OCI-LY1 (cell line): ENCODE data around the gene BMF.
A peak's percentile ranks its signal among the peaks of the same experiment; 100 is the strongest.

Experiments used
- H2AFZ ChIP-seq: fragments of 200-600 bp; sonication (generic), shearing (Covaris generic); 2 replicates; pipeline ENCODE4 v1.6.0; 2014; ENCODE audit warnings: antibody characterized with exemption, mild to moderate bottlenecking, low read length
- H3F3A ChIP-seq: fragments of 200-600 bp; sonication (generic), shearing (Covaris generic); 2 replicates; pipeline ENCODE4 v1.6.0; 2014; ENCODE audit warnings: mild to moderate bottlenecking, antibody characterized with exemption, low read length, moderate library complexity; ENCODE audit not compliant: insufficient read depth
- H3K27ac ChIP-seq: fragments of 200-600 bp; sonication (generic); 2 replicates; pipeline ENCODE4 v1.5.1; 2014; ENCODE audit warnings: low read length, mixed run types, mild to moderate bottlenecking, low read depth; ENCODE audit not compliant: poor library complexity, severe bottlenecking
- H3K27me3 ChIP-seq: fragments of 200-600 bp; sonication (generic); 2 replicates; pipeline ENCODE4 v1.6.0; 2014; ENCODE audit warnings: antibody characterized with exemption, mild to moderate bottlenecking, low read length, moderate library complexity; ENCODE audit not compliant: insufficient read depth
- H3K36me3 ChIP-seq: fragments of 200-600 bp; sonication (generic); 2 replicates; pipeline ENCODE4 v1.6.1; 2014; ENCODE audit warnings: mild to moderate bottlenecking, antibody characterized with exemption, low read length, moderate library complexity, mixed read lengths; ENCODE audit not compliant: insufficient read depth
- H3K4me1 ChIP-seq: fragments of 200-600 bp; sonication (generic); 2 replicates; pipeline ENCODE4 v1.5.1; 2014; ENCODE audit warnings: mild to moderate bottlenecking, low read length, moderate library complexity; ENCODE audit not compliant: insufficient read depth, severe bottlenecking
- H3K4me2 ChIP-seq: fragments of 200-600 bp; sonication (generic), shearing (Covaris generic); 2 replicates; pipeline ENCODE4 v1.6.1; 2014; ENCODE audit warnings: low read length
- H3K4me3 ChIP-seq: fragments of 200-600 bp; sonication (generic); 2 replicates; pipeline ENCODE4 v1.5.1; 2014; ENCODE audit warnings: low read length, low read depth, mild to moderate bottlenecking, mixed read lengths; ENCODE audit not compliant: poor library complexity, severe bottlenecking
- H3K79me2 ChIP-seq: fragments of 200-600 bp; shearing (Covaris generic); 2 replicates; pipeline ENCODE4 v1.6.1; 2016; ENCODE audit warnings: mixed run types, low read length, mixed read lengths; ENCODE audit not compliant: insufficient read depth
- H3K9ac ChIP-seq: fragments of 200-600 bp; sonication (generic), shearing (Covaris generic); 2 replicates; pipeline ENCODE4 v1.6.1; 2014; ENCODE audit warnings: mild to moderate bottlenecking, low read length, mixed read lengths
- H3K9me2 ChIP-seq: fragments of 200-600 bp; sonication (generic), shearing (Covaris generic); 2 replicates; pipeline ENCODE4 v1.6.1; 2014; ENCODE audit warnings: low read depth, mild to moderate bottlenecking, low read length, mixed read lengths
- H3K9me3 ChIP-seq: fragments of 200-600 bp; shearing (Covaris generic); 2 replicates; pipeline ENCODE4 v1.6.1; 2014; ENCODE audit warnings: low read length, mixed read lengths
- H4K20me1 ChIP-seq: fragments of 200-600 bp; sonication (generic), shearing (Covaris generic); 2 replicates; pipeline ENCODE4 v1.6.0; 2016; ENCODE audit warnings: mild to moderate bottlenecking, low read length; ENCODE audit not compliant: insufficient read depth
- EZH2 ChIP-seq: fragments of 200-600 bp; sonication (generic), shearing (Covaris generic); IDR thresholded peaks from 2 replicates; pipeline ENCODE4 v1.8.0; 2017; ENCODE audit warnings: borderline replicate concordance, mixed run types, mild to moderate bottlenecking, antibody characterized with exemption, low read length, moderate library complexity, mixed read lengths
- TF ChIP-seq, protein P1 (sequence below): fragments of 200-600 bp; sonication (generic), shearing (Covaris generic); IDR thresholded peaks from 2 replicates; pipeline ENCODE4 v1.5.1; 2017; ENCODE audit warnings: mild to moderate bottlenecking, antibody characterized with exemption, low read length, moderate library complexity, mixed read lengths

The BMF gene

GRCh38 chr15:40081691-40082194 is 26.9 kb downstream of the BMF start:
- no peaks in the 10 kb centered on the region for H3K36me3 ChIP-seq
- H2AFZ ChIP-seq: peak overlapping the region; percentile 93
- H3K79me2 ChIP-seq: no peaks in the 10 kb centered on the region
- H4K20me1 ChIP-seq: no peaks in the 10 kb centered on the region
- H3F3A ChIP-seq: 0 out of 2 replicates have a peak, but pooled peaks cover 13% of the 10 kb centered on the region
- no peaks in the 10 kb centered on the region for H3K9me2 ChIP-seq
- H3K4me2 ChIP-seq: peak overlapping the region; percentile 66
- peak overlapping the region; percentile 65 for H3K9ac ChIP-seq
- H3K27me3 ChIP-seq: no peaks in the 10 kb centered on the region
- H3K4me1 ChIP-seq: peaks cover 79% of the 10 kb centered on the region
- H3K9me3 ChIP-seq: no peaks in the 10 kb centered on the region
- TF ChIP-seq, protein P1, sequence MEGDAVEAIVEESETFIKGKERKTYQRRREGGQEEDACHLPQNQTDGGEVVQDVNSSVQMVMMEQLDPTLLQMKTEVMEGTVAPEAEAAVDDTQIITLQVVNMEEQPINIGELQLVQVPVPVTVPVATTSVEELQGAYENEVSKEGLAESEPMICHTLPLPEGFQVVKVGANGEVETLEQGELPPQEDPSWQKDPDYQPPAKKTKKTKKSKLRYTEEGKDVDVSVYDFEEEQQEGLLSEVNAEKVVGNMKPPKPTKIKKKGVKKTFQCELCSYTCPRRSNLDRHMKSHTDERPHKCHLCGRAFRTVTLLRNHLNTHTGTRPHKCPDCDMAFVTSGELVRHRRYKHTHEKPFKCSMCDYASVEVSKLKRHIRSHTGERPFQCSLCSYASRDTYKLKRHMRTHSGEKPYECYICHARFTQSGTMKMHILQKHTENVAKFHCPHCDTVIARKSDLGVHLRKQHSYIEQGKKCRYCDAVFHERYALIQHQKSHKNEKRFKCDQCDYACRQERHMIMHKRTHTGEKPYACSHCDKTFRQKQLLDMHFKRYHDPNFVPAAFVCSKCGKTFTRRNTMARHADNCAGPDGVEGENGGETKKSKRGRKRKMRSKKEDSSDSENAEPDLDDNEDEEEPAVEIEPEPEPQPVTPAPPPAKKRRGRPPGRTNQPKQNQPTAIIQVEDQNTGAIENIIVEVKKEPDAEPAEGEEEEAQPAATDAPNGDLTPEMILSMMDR: no peak
- TF ChIP-seq EZH2: no peak
- peak overlapping the region; percentile 92 for H3K27ac ChIP-seq
- H3K4me3 ChIP-seq: peak overlapping the region; percentile 25

- Histone ChIP-seq H3K36me3 (no peaks in the 10 kb centered on the region), H3K4me3 (no peak overlapping the region), H2AFZ (no peak overlapping the region), H3K27ac (peak overlapping the region; percentile 92), H3K79me2 (no peaks in the 10 kb centered on the region), H3K9me2 (no peaks in the 10 kb centered on the region), H3K9me3 (no peaks in the 10 kb centered on the region), H3K4me1 (peaks cover 83% of the 10 kb centered on the region), H4K20me1 (no peaks in the 10 kb centered on the region), H3K27me3 (no peaks in the 10 kb centered on the region), H3K9ac (no peak overlapping the region), H3F3A (0 out of 2 replicates have a peak, but pooled peaks cover 13% of the 10 kb centered on the region), H3K4me2 (no peak overlapping the region; the same call in 1 of the 2 replicates)
- TF ChIP-seq, protein P1: no peak
- TF ChIP-seq EZH2: no peak
Observed at GRCh38 chr15:40080847-40081246, 27.8 kb downstream of the BMF start.

DNA sequence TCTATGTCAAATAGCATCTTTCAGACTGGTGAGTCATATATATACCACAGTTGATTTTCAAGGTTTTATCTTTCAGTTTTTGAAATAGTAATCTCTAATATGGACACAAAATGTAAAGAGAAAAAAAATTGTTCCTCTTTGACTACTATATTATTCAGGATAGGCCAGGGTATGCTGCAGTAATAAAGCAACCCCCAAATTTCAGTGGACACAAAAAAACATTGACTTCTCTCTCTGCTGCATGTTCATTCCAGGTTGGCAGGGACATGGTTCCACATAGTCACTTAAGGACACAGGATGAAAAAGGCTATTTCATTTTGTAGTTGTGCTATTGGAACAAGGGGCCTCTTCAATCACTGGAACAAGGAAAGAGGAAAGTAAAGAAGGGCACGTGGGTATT is 28.6 kb downstream of the BMF start:
- no peak overlapping the region for H3K4me2 ChIP-seq

More for the DNA sequence above, 28.6 kb downstream of the BMF start:
- no peaks in the 10 kb centered on the region for H3K27me3 ChIP-seq
- no peaks in the 10 kb centered on the region for H3K9me3 ChIP-seq
- H3K79me2 ChIP-seq: no peaks in the 10 kb centered on the region
- H3K9ac ChIP-seq: no peak overlapping the region
- no peak overlapping the region for H2AFZ ChIP-seq
- H4K20me1 ChIP-seq: no peaks in the 10 kb centered on the region
- no peaks in the 10 kb centered on the region for H3K36me3 ChIP-seq
- H3F3A ChIP-seq: 0 out of 2 replicates have a peak, but pooled peaks cover 13% of the 10 kb centered on the region
- peaks cover 85% of the 10 kb centered on the region for H3K4me1 ChIP-seq
- peak overlapping the region; percentile 92 for H3K27ac ChIP-seq
- H3K9me2 ChIP-seq: no peaks in the 10 kb centered on the region
- no peak overlapping the region for H3K4me3 ChIP-seq
- TF ChIP-seq EZH2: no peak
- TF ChIP-seq, protein P1: no peak
